RWPE1 (cell line): ENCODE results near the gene KRT4.

Experiments used
- CTCF ChIA-PET: fragments of 350-600 bp; sonication (Branson Sonifier 250); formaldehyde crosslinking; extraction: SDS; loops from one replicate; lab custom pipeline; 2021; lab: Yijun Ruan, JAX
- POLR2A ChIA-PET: fragments of 400-600 bp; formaldehyde crosslinking; extraction: SDS; loops from one replicate; lab custom pipeline; 2020; ENCODE audit warnings: antibody characterized with exemption; ENCODE audit not compliant: low non-redundant PET; lab: Yijun Ruan, JAX
- DNase-seq: peaks from one replicate; pipeline ENCODE4 v3.0.0; 2012; ENCODE audit warnings: low spot score
- H3K27ac ChIP-seq: fragments of 450-650 bp; 2 replicates; pipeline ENCODE4 v1.5.1; 2017
- TF ChIP-seq, protein P1 (sequence below): fragments of 450-650 bp; conservative IDR thresholded peaks from 2 replicates; pipeline ENCODE4 v1.5.1; 2017; ENCODE audit warnings: low read depth, mild to moderate bottlenecking

Gene KRT4

DNA sequence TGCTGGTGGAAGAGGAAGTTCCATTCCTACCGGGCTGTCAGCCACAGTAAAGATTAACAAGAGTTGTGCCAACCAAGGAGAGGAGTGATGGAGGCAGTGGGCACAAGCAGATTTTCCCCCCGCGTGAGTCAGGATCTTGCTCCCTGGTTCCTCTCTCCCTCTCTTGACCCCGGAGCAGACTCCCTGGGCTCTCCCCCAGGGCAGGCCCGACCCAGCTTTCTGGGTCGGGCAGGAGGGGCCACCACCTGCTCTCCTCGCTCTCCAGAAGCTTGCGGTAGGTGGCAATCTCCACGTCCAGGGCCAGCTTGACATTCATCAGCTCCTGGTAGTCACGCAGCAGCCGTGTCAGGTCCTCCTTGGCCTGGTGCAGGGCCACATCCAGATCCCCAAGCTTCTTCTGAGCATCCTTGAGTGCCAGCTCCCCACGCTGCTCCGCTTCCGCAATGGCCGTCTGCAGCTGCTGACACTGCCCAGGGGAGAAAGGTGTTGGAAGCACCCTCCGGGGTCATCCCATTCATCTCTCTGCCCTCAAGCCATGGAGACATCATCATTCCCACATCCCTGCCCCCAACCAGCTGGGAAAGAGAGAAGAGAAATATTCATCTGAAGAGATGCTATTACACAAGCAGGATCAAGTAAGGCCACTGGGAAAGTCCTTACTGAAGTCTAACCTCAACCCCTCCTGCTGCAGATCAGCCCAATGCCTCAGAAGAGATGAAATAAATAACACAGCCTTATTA is 9.0 kb upstream of the KRT4 start:
- POLR2A ChIA-PET, result no interaction called here
- peak overlapping the region; percentile 16; the same call in 1 of the 2 replicates for H3K27ac ChIP-seq
- DNase-seq, result no peak
- TF ChIP-seq, protein P1, sequence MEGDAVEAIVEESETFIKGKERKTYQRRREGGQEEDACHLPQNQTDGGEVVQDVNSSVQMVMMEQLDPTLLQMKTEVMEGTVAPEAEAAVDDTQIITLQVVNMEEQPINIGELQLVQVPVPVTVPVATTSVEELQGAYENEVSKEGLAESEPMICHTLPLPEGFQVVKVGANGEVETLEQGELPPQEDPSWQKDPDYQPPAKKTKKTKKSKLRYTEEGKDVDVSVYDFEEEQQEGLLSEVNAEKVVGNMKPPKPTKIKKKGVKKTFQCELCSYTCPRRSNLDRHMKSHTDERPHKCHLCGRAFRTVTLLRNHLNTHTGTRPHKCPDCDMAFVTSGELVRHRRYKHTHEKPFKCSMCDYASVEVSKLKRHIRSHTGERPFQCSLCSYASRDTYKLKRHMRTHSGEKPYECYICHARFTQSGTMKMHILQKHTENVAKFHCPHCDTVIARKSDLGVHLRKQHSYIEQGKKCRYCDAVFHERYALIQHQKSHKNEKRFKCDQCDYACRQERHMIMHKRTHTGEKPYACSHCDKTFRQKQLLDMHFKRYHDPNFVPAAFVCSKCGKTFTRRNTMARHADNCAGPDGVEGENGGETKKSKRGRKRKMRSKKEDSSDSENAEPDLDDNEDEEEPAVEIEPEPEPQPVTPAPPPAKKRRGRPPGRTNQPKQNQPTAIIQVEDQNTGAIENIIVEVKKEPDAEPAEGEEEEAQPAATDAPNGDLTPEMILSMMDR, result no peak
- CTCF ChIA-PET, result interaction anchor here (0.6 to 0.7 kb wide), 2 partner anchors 240 to 311 kb away, joined by 3 read pairs; no protein-coding TSS in a partner anchor

DNA sequence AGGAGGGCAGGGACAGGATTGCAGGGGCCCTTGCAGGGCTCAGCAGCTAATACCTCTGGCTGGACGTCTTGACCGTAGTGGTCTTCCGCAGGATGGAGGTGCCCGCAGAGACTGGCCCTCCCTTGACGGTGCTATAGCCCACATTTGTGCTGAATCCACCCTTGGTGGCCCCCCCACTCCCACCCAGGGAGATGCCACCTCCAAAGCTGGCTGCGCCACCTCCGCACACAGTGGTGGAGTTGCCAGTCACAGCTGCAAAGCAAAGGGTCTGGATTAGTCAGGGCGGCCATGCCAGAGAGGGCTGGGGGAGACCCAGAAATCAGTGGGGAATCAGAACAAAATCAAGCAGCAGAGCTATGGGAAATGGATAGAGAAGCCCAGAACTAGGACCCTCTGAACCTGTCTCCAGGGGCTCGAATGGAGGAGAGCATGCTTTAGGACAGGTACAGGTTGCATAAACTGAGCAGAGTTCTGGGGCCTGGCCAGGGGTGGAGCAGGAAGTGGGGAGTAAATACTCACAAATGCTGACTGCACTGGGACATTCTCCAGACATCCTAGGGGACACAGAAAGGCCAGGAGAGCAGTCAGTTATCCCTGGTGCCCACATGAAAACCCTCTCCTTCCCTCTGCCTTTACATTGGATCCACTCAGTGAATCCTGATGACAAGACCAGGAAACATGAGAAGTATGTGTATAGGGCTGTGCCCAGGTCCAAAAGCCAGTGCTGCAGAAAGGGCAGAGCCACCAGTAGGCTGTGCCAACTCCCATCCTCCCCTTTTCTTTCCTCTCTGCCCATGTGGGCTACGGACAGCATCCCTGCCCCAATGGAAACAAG is 8.1 kb upstream of the KRT4 start:
- TF ChIP-seq, protein P1, result no peak
- DNase-seq, result peak; percentile 24
- H3K27ac ChIP-seq, result peak overlapping the region; percentile 16; the same call in 1 of the 2 replicates
- ChIA-PET POLR2A (no interaction called here), CTCF (interaction anchor here (0.7 kb wide), 1 partner anchor 240 kb away, joined by 3 read pairs; no protein-coding TSS in a partner anchor)

DNA sequence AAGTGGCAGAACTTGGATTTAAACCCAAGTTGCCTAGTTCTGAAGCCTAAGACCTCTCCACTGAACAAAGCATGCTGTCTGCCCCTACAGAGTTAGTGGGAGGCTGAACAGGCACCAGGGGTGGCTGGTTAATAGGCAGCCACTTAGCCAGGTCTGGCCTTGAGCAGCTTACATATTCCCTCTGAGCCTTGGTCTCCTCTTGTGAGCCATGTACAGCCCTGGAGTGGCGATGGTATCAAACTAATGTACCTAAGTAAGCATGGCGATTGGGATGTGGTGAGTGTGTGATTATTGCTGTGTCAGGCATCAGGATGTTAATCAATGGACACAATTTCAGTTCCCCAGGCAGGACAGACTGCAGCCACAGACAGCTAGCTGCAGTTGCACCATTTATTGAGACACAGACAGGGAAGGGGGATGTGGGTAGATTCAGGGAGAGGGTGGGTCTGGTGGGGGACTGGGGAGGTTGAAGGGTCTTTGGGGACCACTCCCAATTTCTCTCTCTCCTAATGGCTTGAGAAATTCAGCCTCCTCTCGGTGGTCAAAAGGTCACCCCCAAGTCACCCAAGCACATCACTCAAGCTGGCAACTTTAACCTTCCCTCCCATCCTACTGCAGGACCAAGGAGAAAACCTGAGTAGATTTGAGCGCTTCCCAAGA is 7.3 kb upstream of the KRT4 start:
- CTCF ChIA-PET, result no interaction called here
- POLR2A ChIA-PET, result no interaction called here

DNA sequence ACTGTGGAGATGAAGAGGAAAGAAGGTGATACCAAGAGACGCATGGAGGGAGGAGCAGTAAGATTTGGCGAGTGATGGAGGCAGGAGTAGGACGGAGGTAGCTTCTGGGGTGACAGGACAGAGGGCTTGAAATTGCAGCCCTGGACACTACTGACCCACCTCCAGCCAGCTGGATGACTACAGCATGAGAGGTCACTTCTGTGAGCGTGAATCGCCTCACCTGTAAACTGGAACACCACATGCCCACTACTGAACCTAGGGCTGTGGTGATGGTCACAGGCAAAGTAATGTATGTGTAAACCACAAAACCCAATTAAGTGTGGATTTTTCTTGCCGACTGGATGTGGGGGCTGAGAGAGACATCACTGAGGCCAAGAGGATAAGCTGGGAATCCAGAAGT is 6.6 kb upstream of the KRT4 start:
- POLR2A ChIA-PET, result no interaction called here
- DNase-seq, result no peak
- CTCF ChIA-PET, result interaction anchor here (1.2 kb wide), 1 partner anchor 34 kb away, joined by 6 read pairs; no protein-coding TSS in a partner anchor

More for the DNA sequence above, 7.3 kb upstream of the KRT4 start:
- H3K27ac ChIP-seq, result no peak overlapping the region
- TF ChIP-seq, protein P1, result no peak
- DNase-seq, result no peak

DNA sequence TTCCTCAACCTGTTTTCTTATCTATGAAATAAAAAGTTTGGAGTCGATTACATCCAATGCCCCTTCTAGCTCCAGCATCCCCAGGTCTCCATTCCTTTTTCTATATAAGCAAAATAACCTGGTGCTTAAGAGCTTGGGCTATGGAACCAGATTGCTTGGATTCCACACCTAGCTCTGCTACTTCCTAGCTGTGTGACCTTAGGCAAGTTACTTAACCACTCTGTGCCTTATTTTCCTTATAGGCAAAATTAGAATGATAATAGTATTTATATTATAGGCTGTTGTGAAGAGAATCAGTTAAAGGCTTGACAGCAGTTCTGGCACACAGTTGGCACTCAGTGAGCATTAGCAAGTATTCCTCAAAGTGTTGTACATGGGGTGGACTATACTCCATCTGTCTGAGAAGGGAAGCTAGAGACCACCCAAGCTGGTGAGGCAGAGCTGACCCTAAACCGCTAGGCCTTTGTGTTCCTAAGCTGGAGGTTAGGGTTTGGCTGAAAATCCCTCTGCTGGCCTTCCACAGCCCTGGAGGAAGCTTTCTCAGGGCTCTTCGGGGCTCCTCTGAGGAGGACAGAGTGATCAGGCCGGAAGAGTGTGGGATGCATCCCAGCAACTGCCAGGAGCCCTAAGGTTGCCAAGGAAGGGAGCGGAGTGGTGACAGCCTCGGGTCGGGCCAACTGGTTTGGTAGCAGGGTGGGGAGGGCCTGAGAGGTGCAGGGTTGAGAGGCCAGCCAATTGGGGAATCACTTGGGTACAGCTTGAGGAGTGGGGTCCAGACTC is 6.0 kb upstream of the KRT4 start:
- ChIA-PET POLR2A (no interaction called here), CTCF (interaction anchor here (1.2 kb wide), 1 partner anchor 34 kb away, joined by 6 read pairs; no protein-coding TSS in a partner anchor)
- no peak overlapping the region for H3K27ac ChIP-seq
- DNase-seq, result no peak
- TF ChIP-seq, protein P1, result no peak

More for the DNA sequence above, 6.6 kb upstream of the KRT4 start:
- TF ChIP-seq, protein P1, result no peak
- H3K27ac ChIP-seq, result no peak overlapping the region
